Loucy (cell line): ENCODE results near the gene SLC44A4.
A peak's percentile ranks its signal among the peaks of the same experiment; 100 is the strongest.

ENCODE experiments used
- H2AFZ ChIP-seq: fragments of 200-600 bp; sonication (generic); 2 replicates; pipeline ENCODE4 v1.6.0; 2016; ENCODE audit warnings: antibody characterized with exemption, mild to moderate bottlenecking, low read length, moderate library complexity
- H3F3A ChIP-seq: fragments of 200-600 bp; 2 replicates; pipeline ENCODE4 v1.6.0; 2016; ENCODE audit warnings: antibody characterized with exemption, low read depth, mild to moderate bottlenecking
- H3K27me3 ChIP-seq: fragments of 200-600 bp; sonication (generic); 2 replicates; pipeline ENCODE4 v1.6.1; 2014; ENCODE audit warnings: low read length, mild to moderate bottlenecking; ENCODE audit not compliant: insufficient read depth, poor library complexity, severe bottlenecking
- H3K36me3 ChIP-seq: fragments of 200-600 bp; sonication (generic); 2 replicates; pipeline ENCODE4 v1.6.1; 2016; ENCODE audit warnings: low read length; ENCODE audit not compliant: insufficient read depth
- H3K4me1 ChIP-seq: fragments of 200-600 bp; sonication (generic); 2 replicates; pipeline ENCODE4 v1.5.1; 2014; ENCODE audit warnings: low read length, mild to moderate bottlenecking; ENCODE audit not compliant: insufficient read depth, poor library complexity, severe bottlenecking
- H3K4me2 ChIP-seq: fragments of 200-600 bp; sonication (generic); 2 replicates; pipeline ENCODE4 v1.6.0; 2014; ENCODE audit warnings: antibody characterized with exemption, low read length, low read depth, mild to moderate bottlenecking; ENCODE audit not compliant: poor library complexity, severe bottlenecking
- H3K4me3 ChIP-seq: fragments of 200-600 bp; sonication (generic); 2 replicates; pipeline ENCODE4 v1.5.1; 2014; ENCODE audit warnings: low read length, mild to moderate bottlenecking, mixed read lengths; ENCODE audit not compliant: poor library complexity, severe bottlenecking
- H3K79me2 ChIP-seq: fragments of 200-600 bp; sonication (generic); 2 replicates; pipeline ENCODE4 v1.6.1; 2014; ENCODE audit warnings: low read length; ENCODE audit not compliant: insufficient read depth
- H3K9ac ChIP-seq: fragments of 200-600 bp; sonication (generic); 2 replicates; pipeline ENCODE4 v1.6.0; 2014; ENCODE audit warnings: mild to moderate bottlenecking, low read depth, low read length, moderate library complexity; ENCODE audit not compliant: poor library complexity, severe bottlenecking
- H3K9me2 ChIP-seq: fragments of 200-600 bp; sonication (generic); replicated peaks from 2 replicates; pipeline ENCODE4 v1.6.1; 2016; ENCODE audit warnings: low read depth, low read length, mixed read lengths
- H3K9me3 ChIP-seq: fragments of 200-600 bp; sonication (generic); 2 replicates; pipeline ENCODE4 v1.6.1; 2014; ENCODE audit warnings: mild to moderate bottlenecking, antibody characterized with exemption, low read length, low read depth; ENCODE audit not compliant: insufficient read depth
- H4K20me1 ChIP-seq: fragments of 200-600 bp; sonication (generic); 2 replicates; pipeline ENCODE4 v1.6.0; 2014; ENCODE audit warnings: antibody characterized with exemption, low read length, mild to moderate bottlenecking; ENCODE audit not compliant: insufficient read depth, poor library complexity, severe bottlenecking
- CTCF ChIP-seq: fragments of 200-600 bp; sonication (generic); conservative IDR thresholded peaks from 2 replicates; pipeline ENCODE4 v1.5.1; 2014; ENCODE audit warnings: mild to moderate bottlenecking, antibody characterized with exemption, low read length
- EZH2phosphoT487 ChIP-seq: fragments of 200-600 bp; IDR thresholded peaks from 2 replicates; pipeline ENCODE4 v1.6.1; 2018; ENCODE audit warnings: antibody characterized with exemption, mild to moderate bottlenecking, moderate library complexity, borderline replicate concordance

SLC44A4 gene

GRCh38 chr6:31896493-31896855 lies 17.7 kb upstream of the SLC44A4 start:
- peaks cover 26% of the 10 kb centered on the region for H4K20me1 ChIP-seq
- TF ChIP-seq EZH2phosphoT487: no peak
- TF ChIP-seq CTCF: no peak
- H3F3A ChIP-seq: no peaks in the 10 kb centered on the region
- H3K4me3 ChIP-seq: peak overlapping the region; percentile 79
- H3K4me2 ChIP-seq: peak overlapping the region; percentile 98
- peak overlapping the region; percentile 83 for H3K9ac ChIP-seq
- H3K27me3 ChIP-seq: peaks cover 4% of the 10 kb centered on the region
- H2AFZ ChIP-seq: no peak overlapping the region
- H3K9me2 ChIP-seq: no peaks in the 10 kb centered on the region
- H3K9me3 ChIP-seq: no peaks in the 10 kb centered on the region
- peaks cover 25% of the 10 kb centered on the region; the same call in 1 of the 2 replicates for H3K36me3 ChIP-seq
- peaks cover 62% of the 10 kb centered on the region for H3K79me2 ChIP-seq
- peaks cover 42% of the 10 kb centered on the region for H3K4me1 ChIP-seq

GRCh38 chr6:31892821-31893220 lies 14.0 kb upstream of the SLC44A4 start:
- Histone ChIP-seq H4K20me1 (peaks cover 21% of the 10 kb centered on the region), H2AFZ (no peak overlapping the region), H3K79me2 (peaks cover 30% of the 10 kb centered on the region), H3K4me2 (peak overlapping the region; percentile 54), H3K4me1 (peaks cover 28% of the 10 kb centered on the region), H3F3A (no peaks in the 10 kb centered on the region), H3K36me3 (peaks cover 49% of the 10 kb centered on the region; the same call in 1 of the 2 replicates), H3K9me2 (no peaks in the 10 kb centered on the region), H3K9ac (peak overlapping the region; percentile 40), H3K9me3 (no peaks in the 10 kb centered on the region), H3K4me3 (no peak overlapping the region), H3K27me3 (peaks cover 4% of the 10 kb centered on the region)
- TF ChIP-seq CTCF (no peak), EZH2phosphoT487 (no peak)

GRCh38 chr6:31889331-31889972 lies 10.7 kb upstream of the SLC44A4 start:
- Histone ChIP-seq H3K9me3 (no peaks in the 10 kb centered on the region), H3K79me2 (peaks cover 4% of the 10 kb centered on the region; the same call in 1 of the 2 replicates), H3F3A (no peaks in the 10 kb centered on the region), H4K20me1 (peaks cover 6% of the 10 kb centered on the region), H3K9ac (no peak overlapping the region), H2AFZ (no peak overlapping the region), H3K4me2 (no peak overlapping the region), H3K4me1 (peaks cover 13% of the 10 kb centered on the region), H3K4me3 (no peak overlapping the region), H3K9me2 (no peaks in the 10 kb centered on the region), H3K36me3 (peaks cover 77% of the 10 kb centered on the region; the same call in 1 of the 2 replicates), H3K27me3 (no peaks in the 10 kb centered on the region)
- TF ChIP-seq EZH2phosphoT487: no peak
- TF ChIP-seq CTCF: no peak
